Amygdala (tissue), 56 donors: ENCODE data around the gene NEAT1.

Experiments used
- DNase-seq, 56 donors: peaks; one replicate each; lab custom pipeline; 2025; lab: John Stamatoyannopoulos, UW

Gene NEAT1

DNA sequence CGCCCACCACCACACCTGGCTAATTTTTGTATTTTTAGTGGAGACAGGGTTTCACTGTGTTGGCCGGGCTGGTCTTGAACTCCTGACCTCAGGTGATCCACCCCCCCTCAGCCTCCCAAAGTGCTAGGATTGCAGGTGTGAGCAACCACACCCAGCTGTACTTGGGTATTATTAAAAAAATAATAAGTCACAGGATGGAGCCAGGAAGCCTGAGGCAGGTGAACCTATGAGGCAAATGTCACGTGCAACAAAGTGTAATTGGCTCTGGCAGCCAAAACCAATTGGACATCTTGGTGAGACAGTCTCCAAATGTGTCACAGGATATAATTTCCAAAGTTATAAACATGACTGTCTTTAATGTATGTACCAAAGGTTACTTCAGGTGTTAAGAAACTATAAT lies 52.3 kb downstream of the NEAT1 start:
- no peak for DNase-seq

DNA sequence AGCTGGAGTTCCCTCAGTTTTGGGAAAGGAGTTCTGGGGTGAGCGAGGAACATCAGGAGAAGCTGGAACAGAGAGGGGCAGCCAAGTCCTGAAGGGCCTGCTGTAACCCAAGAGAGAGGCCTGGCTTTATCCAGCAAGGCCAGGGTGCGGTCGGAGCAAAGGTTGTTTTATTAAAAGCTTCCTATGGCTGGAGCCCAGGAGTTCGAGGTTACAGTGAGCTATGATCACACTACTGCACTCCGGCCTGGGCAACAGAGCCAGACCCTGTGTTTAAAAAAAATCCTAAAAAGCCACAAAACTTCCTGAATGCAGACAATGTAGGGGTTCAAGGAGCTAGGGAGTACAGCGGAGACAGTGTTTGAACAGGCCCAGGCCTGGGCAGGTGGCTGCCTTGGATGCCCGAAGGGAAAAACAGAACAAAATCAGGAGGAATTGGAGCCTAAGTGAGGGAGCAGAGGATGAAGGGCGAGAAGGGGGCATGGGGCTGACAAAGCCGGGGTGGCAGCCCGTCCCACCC lies 54.1 kb downstream of the NEAT1 start:
- DNase-seq, result no peak

DNA sequence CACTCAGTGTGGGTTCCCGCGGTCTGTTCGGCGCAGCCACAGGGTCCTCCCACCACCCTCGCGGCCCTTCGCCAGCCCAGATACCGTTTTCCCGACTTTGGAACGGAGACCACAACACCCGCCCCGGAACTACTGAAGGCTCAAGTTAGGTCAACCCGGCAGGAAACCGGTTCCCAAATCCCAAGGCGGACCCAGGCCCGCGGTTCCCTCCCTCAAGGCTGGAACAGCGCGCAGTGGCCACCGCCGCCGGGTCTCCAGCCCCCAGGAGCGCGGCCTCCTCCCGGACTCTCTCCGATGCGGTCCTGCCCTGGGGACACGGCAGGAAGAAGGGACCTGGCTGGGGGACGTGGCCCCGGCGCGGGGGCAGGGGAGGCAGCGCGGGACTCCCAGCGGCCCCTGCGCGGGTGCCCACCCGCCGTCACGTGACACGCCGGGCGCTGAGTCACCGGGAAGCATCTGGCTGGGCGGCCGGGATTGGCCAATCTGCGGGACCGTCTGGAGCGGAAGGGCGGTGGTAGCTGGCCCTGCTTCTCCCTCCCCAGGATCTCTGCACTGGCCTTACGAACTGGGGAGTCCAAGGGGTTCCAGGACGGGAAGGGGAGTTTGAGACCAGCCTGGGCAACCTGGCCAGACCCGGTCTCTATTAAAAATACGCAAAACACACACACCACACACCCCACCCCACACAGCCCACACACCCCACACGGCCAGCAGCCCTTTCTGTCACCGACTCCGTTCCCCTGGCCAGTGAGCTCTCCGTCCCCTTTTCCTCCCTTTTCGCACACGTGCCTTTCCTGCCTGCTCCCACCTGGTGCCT lies 54.8 kb downstream of the NEAT1 start:
- DNase-seq, result peak; percentile 79 to 98 (median 93)

DNA sequence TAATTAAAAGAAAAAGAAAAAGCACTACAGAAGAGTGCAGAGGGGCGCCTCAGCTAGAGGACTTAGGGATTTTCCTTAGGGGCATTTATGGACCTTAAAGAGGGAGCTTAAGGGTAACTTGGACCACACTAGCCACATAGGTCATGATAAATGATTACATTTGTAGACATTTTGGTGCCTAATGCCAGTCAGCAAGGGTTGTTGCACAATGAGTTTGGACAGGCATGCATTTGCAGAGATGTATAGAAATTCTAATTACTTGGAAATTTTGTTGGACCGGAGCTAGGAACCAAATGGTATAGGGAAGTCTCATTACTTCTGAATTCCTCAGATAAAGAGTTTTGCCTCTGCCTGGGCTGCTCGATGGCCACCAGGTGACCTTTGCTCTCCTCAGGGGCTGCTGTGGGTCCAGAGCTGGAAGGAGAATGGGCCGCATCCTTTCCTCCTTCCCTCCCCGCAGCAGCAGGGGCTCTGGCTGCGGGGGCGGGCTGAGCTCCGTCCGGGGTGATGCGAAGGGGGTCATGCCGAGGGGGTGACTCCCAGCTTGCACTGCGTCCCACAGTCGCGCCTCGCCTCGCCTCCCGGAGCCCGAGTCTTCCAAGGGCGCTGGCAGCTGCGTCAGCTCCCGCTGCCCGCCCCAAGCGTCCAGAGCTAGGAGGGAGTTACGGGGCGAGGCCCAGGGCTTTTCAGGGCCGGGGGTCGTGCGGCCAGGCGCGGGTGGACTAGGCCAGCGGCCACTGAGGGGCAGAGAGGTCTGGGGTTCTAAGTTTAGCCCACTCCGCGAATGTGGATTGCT lies 56.0 kb downstream of the NEAT1 start:
- DNase-seq, result peak in 23 of 56 donors; percentile 37 to 72 (median 54)

DNA sequence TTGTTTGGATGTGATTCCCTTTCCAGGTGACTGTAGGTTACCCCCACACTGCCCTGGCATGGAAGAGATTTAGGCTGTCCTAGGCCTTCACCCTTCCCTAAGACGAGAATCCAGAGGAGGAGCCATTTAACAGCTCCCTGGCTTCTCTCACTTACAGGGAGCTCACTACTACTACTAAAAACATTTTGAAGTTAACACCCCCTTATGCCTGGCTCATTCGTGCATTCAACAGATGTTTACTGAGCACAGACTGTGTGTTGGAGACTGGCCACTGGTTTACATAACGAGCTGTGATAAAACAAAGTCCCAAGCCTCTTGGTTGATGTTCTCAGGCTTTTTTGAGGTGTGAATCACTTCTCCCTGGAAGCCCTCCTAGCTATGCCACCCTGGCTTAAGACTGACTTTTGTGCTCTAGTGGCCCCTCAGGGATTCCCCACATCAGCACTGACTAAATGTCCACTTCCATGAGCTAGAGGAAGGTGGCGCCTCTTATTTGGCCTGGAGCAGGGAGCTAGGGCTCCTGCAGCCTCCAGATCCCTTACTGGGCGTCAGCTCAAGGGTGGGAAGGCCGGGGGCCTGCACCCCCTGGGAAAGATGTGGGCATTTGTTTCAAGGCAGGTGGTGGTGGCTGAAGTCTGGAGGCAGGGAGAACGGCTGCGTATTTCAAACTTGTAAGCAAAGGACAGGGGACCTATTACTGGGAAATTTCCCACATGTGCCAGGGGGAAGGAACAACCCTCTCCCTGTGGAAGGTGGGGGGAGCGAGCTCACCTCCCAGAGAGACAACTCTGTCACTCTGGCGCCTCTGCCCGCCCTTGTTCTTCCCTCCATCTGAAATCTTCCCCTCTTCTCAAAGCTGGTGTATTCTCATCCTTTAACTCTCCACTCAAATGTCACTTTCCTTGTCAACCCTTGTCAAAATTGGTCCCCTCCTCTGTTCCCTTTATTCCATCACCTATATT lies 56.9 kb downstream of the NEAT1 start:
- DNase-seq, result peak in 31 of 56 donors; percentile 29 to 80 (median 56)

- DNase-seq, result no peak
These were observed 59.8 kb downstream of the NEAT1 start for GRCh38 chr11:65482306-65482850.

GRCh38 chr11:65485920-65486219 lies 63.3 kb downstream of the NEAT1 start:
- peak in 2 of 56 donors; percentile 16 to 40 for DNase-seq

DNA sequence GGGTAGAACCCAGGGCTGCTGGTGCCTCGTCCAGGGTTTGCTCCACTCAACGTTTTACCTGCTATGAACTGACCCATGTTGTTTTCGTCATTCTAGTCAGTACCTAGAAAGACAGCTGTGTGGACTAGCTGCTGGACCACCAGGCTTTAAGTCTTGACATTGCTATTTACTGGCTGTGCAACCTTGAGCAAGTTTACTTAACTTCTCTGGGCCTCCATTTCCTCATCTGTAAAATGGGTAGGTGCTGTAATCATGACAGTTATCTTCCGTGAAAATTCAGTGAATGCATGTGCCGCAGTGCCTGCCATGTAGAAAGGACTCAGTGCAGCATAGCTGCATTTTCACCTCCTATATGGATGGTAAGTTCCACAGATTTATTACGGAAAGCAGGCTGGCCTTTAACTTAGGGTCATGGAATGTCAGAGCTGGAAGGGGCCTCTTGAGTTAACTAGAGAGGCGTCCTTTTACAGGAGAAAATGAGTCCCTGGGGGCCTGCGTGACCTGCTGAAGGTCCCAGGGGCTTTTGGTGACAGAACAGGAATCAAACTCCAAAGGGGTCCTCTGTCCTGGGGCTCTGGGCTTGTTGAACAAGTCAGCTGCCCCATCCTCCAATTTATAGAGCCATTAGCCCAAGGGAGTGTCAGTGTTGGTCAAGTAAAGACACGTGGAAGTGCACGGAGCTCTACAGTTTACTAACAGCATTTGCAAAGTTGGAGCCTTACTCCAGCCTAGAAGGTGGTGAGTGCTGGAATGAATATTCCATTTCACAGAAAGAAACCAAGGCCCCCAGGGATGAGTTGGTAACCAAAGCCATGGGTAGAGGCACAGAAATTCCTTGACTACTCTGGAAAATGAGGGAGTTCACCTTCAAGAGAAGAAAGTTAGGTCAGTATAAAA lies 64.2 kb downstream of the NEAT1 start:
- DNase-seq, result peak in 3 of 56 donors; percentile 63 to 74 (median 65)

- DNase-seq, result peak; percentile 78 to 100 (median 100)
These were observed 65.1 kb downstream of the NEAT1 start for GRCh38 chr11:65487467-65488272.

- DNase-seq, result peak in 16 of 56 donors; percentile 28 to 74 (median 62)
These were observed 65.9 kb downstream of the NEAT1 start for GRCh38 chr11:65488273-65489034.

DNA sequence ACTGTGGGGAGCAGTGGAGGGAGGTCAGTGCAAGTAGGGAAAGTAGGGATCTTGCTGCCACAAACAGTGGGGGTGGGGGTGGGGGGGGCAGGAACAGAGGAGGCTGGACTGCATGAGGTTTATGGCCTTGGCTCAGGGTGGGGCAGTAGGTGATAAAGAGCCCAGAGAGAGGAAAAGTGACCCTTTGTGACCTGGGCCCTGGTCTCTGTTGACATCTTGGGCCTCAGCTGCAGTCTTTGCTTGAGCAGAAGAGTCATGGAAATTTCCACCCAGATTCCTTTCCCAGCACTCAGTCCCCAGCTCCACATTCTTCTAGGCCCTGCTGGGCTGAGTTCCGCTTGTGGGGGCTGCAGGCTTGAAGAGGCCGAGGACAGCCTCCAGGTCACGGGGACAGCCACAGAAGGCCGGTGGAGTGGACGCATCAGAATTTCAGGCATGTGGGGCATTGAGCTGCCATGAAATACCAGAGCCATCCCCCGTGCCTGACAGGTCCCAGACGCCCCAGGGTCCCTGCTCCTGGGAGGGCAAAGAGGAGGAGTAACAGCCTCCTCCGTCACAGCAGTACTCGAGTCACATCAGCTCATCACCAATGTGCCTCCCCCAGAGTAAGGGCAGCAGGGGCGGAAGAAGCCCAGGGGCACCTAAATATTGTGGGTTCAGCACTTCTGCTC lies 66.6 kb downstream of the NEAT1 start:
- peak in 13 of 56 donors; percentile 34 to 70 (median 56) for DNase-seq

DNA sequence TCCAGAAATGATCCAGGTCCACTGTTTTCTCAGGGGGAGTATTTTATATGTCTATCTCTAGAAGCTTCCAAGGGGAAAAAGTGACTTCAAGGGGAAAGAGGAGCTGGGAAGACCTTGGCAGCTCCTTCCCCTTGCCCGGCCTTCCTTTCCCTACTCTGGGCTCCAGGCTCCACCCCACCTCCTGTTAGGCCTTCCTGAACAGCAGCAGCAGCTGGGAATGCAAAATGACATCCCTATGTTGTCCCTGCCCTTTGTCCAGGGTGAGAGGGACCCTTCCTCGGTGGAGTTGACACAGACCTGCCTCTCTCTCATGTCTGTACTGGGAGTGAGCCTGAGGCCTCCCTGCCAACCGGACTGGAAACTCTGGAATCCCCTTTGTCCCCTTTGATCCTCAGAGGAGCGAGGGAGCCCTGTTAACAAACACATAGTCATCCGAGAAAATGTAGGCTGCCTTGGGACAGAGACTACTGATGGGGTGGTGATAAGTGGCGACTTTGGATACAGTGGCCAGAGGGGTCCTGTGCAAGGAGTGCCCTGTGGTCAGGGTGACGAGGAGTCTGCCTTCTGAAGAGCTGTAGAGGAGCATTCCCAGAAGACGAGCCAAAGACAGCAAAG lies 67.2 kb downstream of the NEAT1 start:
- peak in 4 of 56 donors; percentile 47 to 59 (median 52) for DNase-seq

GRCh38 chr11:65491163-65491465 lies 68.5 kb downstream of the NEAT1 start:
- DNase-seq, result no peak

DNA sequence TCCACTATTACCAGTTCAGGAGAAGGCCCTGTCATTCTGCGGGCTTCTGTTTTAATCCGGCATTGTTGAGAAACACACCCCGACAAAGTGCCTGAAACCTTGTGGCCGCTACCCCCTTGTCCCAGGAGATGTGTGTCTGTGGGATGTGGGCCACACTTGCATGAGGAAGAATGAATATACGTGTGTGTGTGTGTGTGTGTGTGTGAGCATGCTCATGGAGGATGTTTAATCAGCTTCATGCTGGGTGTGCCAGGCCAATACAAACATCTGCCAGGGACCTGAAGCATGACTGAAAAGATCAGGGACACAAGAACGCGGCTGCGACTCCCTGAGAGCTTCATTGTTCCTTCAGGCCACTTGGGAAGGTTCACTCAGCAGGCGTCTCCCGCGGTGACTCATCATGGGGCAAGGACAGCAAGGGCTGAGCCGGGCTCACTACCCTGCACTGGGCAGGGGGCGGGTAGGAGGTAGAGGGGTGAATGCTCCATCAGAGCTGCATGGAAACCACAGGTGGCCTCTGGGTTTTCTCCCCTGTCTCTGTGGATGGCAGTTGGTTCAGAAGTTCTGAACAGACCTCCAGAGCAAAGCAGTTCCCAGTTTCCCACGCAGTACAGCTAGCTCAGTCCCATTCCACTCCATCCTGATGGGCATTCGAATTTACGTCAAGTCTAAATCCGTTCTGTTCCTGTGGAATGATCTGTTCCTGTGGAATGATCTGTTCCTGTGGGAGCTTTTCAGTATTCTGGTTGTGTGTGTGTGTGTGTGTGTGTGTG lies 69.2 kb downstream of the NEAT1 start:
- DNase-seq, result peak in 33 of 56 donors; percentile 28 to 79 (median 62)

GRCh38 chr11:65492387-65492636 lies 69.7 kb downstream of the NEAT1 start:
- DNase-seq, result peak in 2 of 56 donors; percentile 40 to 79
